Measurements from ENCODE around the gene SIRT2. TPM values are rescaled to one million over a fixed set of nuclear protein-coding genes. Genes with fewer than 3 reads are reported as not detected.

SIRT2 gene
- polyA plus RNA-seq, 3 donors, result 57.5 to 65.9 (median 64.3) TPM

- no peaks in the 10 kb centered on the region for H4K20me1 ChIP-seq (ENCODE audit: insufficient read depth, low read length)
Measured at GRCh38 chr19:38917516-38917915, 18.1 kb upstream of the SIRT2 start.

More at GRCh38 chr19:38917516-38917915, 18.1 kb upstream of the SIRT2 start:
- DNase-seq, result no peak
- Histone ChIP-seq H3K36me3 (replicated peaks in 1 of 2; ENCODE audit: control insufficient read depth in 1 of 2, insufficient read depth in 2 of 2, low read length in 2 of 2) (peaks cover 9 to 14% of the 10 kb centered on the region in 2 donors), H3K4me3 (replicated peaks in 1 of 3; ENCODE audit: low read depth in 2 of 3, low read length in 3 of 3) (no peak overlapping the region), H3K79me2 (ENCODE audit: insufficient read depth, low read length) (no peaks in the 10 kb centered on the region), H3K27me3 (ENCODE audit: control insufficient read depth in 2 of 2, insufficient read depth in 2 of 2, low read length in 2 of 2) (no peaks in the 10 kb centered on the region), H3K9ac (ENCODE audit: insufficient read depth, low read length, poor library complexity, severe bottlenecking) (no peak overlapping the region), H2AFZ (ENCODE audit: insufficient read depth, low read depth, low read length, poor library complexity, severe bottlenecking) (no peak overlapping the region), H3K4me2 (replicated peaks; ENCODE audit: extremely low read depth, low read length, poor library complexity, severe bottlenecking) (no peak overlapping the region), H3K27ac (ENCODE audit: low read depth in 1 of 2, low read length in 2 of 2) (no peak overlapping the region), H3K9me3 (replicated peaks in 1 of 2; ENCODE audit: control insufficient read depth in 1 of 2, insufficient read depth in 1 of 2, low read length in 2 of 2) (no peaks in the 10 kb centered on the region), H3K4me1 (ENCODE audit: control insufficient read depth in 1 of 2, insufficient read depth in 2 of 2, low read length in 2 of 2) (no peaks in the 10 kb centered on the region)
- Mint-ChIP-seq H3K27me3 (ENCODE audit: low read depth in 3 of 3) (peaks cover 0 to 2% (median 0%) of the 10 kb centered on the region in 3 donors), H3K36me3 (peaks cover 18 to 19% of the 10 kb centered on the region in 2 donors), H3K27ac (no peak overlapping the region), H3K9me3 (peaks cover 0 to 4% (median 2%) of the 10 kb centered on the region in 7 donors), H3K4me3 (no peak overlapping the region), H3K4me1 (peaks cover 3% of the 10 kb centered on the region)
- 91% methylated on average over 6 of the region's 9 CpGs for WGBS (ENCODE audit: insufficient coverage)
- intact Hi-C loops (cut with micrococcal nuclease), result no loop called here
- TF ChIP-seq CTCF (IDR thresholded peaks at IDR 0.05), result no peak
